Measurements from ENCODE around the gene NAPSA.
A peak's percentile ranks its signal among the peaks of the same experiment; 100 is the strongest.

The NAPSA gene

DNA sequence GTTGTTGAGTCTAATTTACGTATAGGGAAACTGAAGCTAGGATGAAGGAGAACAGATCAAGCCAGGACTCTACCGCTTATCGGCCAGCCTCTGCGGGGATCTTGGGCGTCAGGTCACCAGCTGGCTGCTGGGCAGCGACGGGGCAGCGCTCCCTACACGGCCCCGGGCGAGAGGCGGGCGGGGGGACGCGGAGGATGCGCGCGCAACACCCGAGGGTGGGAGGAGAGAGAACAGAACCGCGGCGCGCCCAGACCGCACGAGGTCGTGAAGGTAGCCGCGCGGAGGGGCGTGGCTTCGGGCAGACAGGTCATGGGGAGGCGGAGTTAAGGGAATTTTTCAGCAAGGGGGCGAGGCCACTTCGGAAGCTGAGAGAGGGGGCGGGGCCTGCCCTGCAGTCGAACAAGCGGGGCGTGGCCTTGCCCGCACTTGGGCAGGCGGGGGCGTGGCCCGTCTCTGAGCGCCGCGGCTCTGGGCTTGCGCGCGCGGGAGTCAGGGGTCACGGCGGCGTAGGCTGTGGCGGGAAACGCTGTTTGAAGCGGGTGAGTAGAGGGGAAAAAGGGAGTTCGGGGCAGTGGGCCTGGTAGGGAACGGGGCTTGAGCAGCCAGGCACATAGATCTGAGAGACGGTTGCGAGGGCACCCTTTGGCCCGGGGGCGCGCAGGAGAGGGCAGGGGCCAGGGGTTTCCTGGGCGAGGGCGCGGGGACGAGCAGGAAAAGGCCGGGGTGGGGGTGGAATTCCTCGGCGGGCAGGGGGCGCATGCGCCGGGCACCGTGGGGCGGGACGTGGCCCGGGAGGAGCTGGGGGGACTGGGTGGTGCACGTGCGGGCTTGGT, 18.6 kb upstream of the NAPSA start, which contains the start of gene POLD1:
POLD1 (plus strand) TSS at position 496 of the 833 bp plus-strand sequence. CDS start 14,505 bp downstream, outside the sequence.
- DNase-seq = peak; percentile 100

GRCh38 chr19:50383001-50383851, 17.8 kb upstream of the NAPSA start:
- no peak for DNase-seq

- DNase-seq = no peak
Measured at GRCh38 chr19:50381881-50382729, 16.7 kb upstream of the NAPSA start.

- no peak for DNase-seq
Measured at GRCh38 chr19:50380751-50381151, 15.3 kb upstream of the NAPSA start.

DNA sequence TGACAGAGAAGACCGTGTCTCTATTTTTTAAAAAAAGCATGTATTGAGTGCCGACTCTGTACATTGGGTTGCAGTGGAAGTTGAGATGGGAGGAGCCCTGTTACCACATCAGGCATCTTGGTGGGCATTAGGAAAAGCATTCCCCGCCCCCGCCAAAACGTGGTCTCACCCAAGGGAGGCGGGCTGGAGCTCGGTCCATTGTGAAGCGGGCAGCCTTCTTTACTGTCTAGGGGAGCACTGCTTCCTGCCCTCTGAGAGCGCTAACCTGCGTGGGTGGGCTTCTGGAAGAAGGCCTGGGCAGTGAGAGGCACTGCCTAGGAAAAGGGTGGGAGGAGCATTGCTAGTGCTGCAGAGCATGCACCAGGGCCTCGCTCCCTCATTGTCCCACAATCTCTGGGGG, 14.7 kb upstream of the NAPSA start:
- no peak for DNase-seq

GRCh38 chr19:50379602-50380001, 14.2 kb upstream of the NAPSA start:
- no peak for DNase-seq

- no peak for DNase-seq
Measured at GRCh38 chr19:50378863-50379236, 13.4 kb upstream of the NAPSA start.

- no peak for DNase-seq
Measured at GRCh38 chr19:50378169-50378862, 12.9 kb upstream of the NAPSA start.

GRCh38 chr19:50377517-50377916, 12.1 kb upstream of the NAPSA start:
- no peak for DNase-seq

DNA sequence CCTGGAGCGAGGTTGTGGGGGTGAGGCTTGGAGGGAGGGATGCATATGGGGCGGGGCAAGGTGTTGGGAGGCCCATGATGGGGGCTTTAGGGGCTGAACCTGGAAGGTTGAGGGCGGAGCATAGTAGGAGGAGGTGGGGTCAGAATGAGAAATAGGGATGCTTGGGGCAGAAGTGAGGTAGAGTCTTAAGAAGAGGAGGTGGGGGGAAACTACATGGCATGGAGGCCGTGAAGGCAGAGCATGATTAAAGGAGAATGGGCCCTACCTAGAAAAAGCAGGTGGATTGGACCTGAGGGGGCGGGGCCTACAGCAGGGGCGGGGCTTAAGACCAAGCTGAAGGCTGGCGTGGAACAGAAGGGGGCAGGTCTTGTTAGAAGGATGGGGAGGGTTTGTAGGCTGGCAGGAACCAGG, 11.6 kb upstream of the NAPSA start:
- no peak for DNase-seq

DNA sequence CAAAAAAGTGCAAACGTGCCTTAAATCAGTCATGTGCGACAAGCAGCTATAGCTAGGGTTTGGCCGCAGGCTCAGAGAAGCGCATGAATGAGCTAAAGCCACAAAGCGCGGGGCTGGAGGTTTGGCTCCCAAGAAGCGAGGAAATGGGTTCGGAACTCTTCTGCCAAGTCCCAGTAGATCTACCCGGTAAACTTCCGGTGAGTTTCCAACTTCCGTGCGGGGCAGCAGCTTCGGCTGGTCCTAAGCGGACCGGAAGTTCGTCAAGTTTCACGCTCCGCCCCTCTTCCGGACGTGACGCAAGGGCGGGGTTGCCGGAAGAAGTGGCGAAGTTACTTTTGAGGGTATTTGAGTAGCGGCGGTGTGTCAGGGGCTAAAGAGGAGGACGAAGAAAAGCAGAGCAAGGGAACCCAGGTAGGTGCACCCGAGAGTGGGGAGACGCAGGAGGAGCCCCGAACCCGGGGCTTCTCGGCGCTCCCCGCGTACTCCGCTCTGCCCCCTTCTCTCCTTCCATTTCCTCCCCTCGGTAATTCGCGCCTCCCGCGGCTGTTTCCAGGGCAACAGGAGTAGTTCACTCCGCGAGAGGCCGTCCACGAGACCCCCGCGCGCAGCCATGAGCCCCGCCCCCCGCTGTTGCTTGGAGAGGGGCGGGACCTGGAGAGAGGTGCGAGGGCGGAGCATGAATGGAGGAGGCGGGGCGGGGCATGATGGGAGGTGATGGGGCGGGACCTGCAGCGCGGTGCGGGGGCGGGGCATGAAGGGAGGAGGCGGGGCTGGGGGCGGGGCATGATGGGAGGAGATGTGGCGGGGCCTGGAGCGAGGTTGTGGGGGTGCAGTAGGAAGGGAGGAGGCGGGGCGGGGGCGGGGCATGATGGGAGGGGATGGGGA, 11.0 kb upstream of the NAPSA start, which contains the start of gene NR1H2:
NR1H2 (plus strand) TSS at position 292 of the 885 bp plus-strand sequence. CDS start 1,149 bp downstream, outside the sequence.
- peak; percentile 99 for DNase-seq

- DNase-seq = no peak
Measured at GRCh38 chr19:50371914-50372475, 6.6 kb upstream of the NAPSA start.

GRCh38 chr19:50368649-50369570, 3.5 kb upstream of the NAPSA start:
- peak; percentile 59 for DNase-seq

- DNase-seq = no peak
Measured at GRCh38 chr19:50362656-50363424, 2.6 kb downstream of the NAPSA start.

GRCh38 chr19:50362030-50362412, 3.4 kb downstream of the NAPSA start:
- DNase-seq = no peak

DNA sequence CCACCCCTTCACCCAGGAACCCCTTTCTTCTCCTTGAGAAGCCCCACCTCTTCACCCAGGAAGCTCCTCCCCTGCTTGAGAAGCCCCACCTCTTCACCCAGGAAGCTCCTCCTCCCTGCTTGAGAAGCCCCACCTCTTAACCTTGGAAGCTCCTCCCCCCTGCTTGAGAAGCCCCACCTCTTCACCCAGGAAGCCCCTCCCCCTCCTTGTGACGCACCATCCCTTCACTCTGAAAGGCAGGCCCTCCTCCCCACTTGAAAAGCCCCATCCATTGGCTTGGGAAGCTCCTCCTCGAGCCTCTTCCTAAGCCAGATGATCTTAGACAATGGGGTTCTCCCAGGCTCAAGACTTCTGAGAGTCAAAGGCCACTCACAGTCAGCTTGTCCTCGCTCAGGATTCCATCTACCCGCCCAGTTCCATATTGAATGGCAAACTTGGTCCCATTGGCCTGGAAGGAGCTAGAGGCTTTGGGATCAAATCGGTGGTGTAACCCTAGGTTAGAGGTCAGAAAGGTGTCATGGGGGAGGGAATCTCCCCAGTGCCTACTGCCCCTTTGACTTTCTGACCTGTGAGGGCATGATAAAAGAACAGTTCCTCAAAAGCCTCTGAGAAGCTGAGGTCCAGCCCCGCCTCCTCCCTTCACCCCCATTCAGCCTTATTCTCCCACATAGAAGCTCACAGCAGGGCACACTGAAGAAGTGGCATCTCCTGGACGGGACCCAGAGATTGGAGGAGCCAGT, 4.0 kb downstream of the NAPSA start:
- no peak for DNase-seq

- no peak for DNase-seq
Measured at GRCh38 chr19:50359328-50359818, 6.1 kb downstream of the NAPSA start.

Data from NCI-H1436 (cell line).